D341Med (cell line): ENCODE results near the gene ALDH1L2.
"Not testable (repeated sequence)": the region's sequence is repeated elsewhere in the genome, so short reads cannot be mapped to it uniquely, and the experiment has no call there.

ENCODE experiments used
- DNase-seq: peaks from one replicate; pipeline ENCODE4 v3.0.0; 2012; ENCODE audit warnings: low spot score

ALDH1L2 gene

DNA sequence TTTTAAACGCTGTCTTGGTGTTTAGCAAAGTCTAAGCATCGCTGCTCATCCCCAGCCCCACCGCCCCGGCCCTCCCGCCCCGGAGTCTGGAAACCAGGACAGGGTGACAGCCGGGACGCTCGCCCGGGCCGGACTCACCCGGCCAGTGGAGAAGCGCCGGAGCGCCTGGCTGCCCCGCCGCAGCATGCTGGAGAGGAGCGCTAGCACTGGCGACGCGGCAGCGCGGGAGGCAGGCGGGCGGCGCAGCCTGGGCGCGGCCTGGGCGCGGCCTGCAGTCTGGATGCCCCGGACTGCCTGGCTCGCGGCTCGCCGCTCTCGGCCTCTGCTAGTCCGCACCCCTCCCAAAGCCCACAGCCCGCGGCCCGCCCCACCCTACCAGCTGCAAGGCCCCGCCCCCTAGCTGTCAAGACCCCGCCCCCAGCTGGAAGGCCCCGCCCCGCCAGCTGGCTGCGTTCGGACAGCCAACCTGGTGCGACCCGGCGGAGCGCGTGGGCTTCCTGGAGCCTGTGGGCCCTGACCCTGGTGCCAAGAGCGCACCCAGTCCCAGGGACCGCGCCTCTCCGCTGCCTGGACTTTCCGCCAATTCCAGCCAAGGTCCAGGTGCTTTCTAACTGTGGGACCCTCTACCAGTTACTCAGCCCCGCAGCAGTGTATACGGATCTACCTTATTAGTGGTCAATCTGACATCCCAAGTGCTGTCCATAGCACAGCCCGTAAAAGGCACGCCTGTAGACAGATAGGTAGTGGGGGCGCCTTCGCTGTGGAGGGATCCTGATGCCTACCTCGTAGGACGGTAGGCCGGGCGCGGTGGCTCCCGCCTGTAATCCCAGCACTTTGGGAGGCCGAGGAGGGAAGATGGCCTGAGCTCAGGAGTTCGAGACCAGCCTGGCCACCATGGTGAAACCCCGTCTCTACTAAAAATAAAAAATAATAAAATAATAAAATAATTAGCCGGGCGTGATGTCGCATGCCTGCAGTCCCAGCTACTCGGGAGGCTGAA, at the start of gene ALDH1L2:
Gene ALDH1L2 (minus strand): TSS at position 208 of the 1,000 bp plus-strand sequence. CDS start 22 bp downstream, at position 186.
- peak; percentile 45 for DNase-seq

GRCh38 chr12:105120551-105120950, 36.3 kb upstream of the ALDH1L2 start:
- DNase-seq: no peak

- no peak for DNase-seq
Observed at GRCh38 chr12:105116969-105117368, 32.7 kb upstream of the ALDH1L2 start.

DNA sequence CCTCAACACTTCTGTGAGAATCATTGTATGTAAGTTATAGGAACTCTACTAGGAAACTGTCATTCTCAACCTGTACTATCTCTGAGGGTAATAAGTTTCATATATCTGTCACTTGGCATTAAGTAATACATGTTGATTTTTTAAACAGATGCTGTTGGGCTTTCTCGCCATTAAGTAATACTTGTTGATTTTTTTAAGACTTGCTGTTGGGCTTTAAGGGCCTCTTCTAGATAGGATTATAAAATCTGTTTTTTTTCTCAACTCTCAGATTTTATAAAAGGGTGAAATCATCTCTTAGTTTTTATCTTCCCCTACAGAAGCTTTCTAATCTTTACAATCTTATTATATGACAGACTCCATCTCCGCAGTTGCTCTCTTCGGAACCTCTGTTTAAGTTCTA, 28.8 kb upstream of the ALDH1L2 start:
- DNase-seq: no peak

GRCh38 chr12:105110851-105111250, 26.6 kb upstream of the ALDH1L2 start:
- no peak for DNase-seq

GRCh38 chr12:105109465-105110212, 25.4 kb upstream of the ALDH1L2 start:
- no peak for DNase-seq

DNA sequence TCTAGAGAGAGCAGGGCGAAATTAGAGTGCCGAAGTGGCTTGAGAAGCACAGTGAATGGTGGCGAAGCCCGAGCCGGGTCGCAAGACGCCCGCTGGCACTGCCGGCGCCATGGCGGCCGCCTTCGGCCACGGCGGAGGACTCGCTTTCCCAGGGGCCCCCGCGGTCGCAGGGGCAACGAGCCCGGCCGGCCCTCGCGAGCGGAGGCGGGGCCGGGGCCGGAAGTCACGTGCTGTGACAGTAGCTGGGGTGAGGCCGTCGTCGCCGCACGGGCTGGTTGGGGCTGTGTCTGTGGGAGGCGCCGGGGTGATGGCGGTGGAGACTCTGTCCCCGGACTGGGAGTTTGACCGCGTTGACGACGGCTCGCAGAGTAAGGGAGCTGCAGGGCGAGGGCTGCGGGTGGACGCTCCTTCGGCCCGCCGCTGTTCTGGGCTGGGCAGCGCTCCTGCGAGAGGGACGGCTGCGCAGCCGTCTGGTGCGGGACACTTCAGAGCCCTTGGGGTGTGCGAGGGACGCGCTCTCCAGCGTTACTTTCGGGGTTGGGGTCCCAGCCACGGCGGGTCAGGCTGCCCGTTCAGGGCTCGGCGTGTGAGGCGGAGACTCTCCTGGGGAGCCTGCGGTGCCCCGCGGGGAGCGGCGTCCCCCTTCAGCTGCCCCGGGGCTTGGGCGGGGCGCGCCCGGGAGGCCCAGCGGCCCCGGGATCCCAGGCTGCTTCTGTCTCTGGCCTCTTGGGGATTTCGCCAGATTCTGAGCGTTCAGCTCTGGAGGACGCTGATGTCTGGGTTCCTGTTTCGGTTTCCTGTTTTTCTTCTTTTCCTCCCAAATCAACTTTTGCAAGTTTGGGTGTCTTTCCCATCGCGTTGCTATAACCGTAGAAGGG, 23.5 kb upstream of the ALDH1L2 start, which contains the start of gene WASHC4:
Gene WASHC4 (plus strand): TSS at position 238 of the 878 bp plus-strand sequence. CDS start 70 bp downstream, at position 308.
- peak; percentile 98 for DNase-seq

- DNase-seq: no peak
Observed at GRCh38 chr12:105107171-105107493, 22.9 kb upstream of the ALDH1L2 start.

DNA sequence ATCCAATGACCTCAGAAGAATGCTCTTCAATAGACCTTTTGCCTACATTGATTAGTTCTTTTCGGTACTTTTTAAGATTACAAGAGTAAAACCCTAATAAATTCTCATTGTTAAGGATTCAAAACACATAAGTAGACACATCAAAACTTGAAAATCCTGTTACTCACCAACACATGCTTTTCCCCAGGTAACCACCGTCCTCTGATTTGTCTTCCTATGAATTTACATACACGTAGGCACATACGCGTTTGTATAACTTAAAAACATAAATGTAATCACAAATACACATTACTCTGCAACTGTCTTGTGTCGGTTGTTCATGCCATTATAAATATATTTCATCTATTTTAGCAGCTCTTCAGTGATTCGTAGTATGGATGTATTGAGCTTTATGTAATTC, 22.4 kb upstream of the ALDH1L2 start:
- no peak for DNase-seq

- DNase-seq: no peak
Observed at GRCh38 chr12:105104762-105105161, 20.5 kb upstream of the ALDH1L2 start.

- DNase-seq: no peak
Observed at GRCh38 chr12:105102673-105103072, 18.4 kb upstream of the ALDH1L2 start.

GRCh38 chr12:105100998-105101397, 16.7 kb upstream of the ALDH1L2 start:
- no peak for DNase-seq

- DNase-seq: no peak
Observed at GRCh38 chr12:105100207-105100985, 16.1 kb upstream of the ALDH1L2 start.

DNA sequence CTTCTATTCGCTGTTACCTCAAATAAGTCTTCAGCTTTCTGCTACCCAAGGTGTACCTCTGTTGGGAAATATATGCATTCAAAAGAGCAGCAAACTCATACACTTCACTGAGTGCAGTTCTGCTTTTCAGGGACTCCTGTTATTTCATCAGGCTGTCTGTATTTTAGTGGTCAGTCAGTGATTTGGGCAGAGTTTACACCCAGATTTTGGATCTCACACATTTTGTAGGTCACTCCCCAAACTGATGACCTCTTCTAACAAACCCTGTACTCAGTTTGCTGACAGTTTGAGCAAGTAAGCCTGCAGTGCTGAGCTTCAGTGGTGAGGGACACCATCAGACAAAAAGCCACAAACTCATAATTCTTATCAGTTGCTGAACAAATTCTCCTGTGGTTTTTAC, 15.1 kb upstream of the ALDH1L2 start:
- no peak for DNase-seq

GRCh38 chr12:105095338-105095737, 11.1 kb upstream of the ALDH1L2 start:
- DNase-seq: not testable (repeated sequence)

DNA sequence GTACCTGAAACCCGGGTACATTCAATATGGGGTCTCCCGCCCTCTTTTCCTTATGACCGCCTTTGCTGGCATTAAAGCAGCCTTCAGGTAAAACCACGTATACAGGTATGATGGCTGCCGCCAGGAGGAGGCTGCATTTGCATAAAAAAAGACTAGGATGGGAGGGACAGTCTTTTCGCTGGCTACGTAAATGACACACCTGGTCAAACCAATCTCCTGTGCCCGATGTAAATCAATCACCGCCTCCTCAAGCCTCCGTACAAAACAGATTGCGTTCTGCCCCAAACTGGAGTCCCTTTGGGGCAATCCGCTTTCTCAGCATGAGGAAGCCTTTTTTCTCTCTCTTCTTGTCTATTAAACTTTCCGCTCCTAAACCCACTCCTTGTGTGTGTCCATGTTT, 8.1 kb upstream of the ALDH1L2 start:
- no peak for DNase-seq

DNA sequence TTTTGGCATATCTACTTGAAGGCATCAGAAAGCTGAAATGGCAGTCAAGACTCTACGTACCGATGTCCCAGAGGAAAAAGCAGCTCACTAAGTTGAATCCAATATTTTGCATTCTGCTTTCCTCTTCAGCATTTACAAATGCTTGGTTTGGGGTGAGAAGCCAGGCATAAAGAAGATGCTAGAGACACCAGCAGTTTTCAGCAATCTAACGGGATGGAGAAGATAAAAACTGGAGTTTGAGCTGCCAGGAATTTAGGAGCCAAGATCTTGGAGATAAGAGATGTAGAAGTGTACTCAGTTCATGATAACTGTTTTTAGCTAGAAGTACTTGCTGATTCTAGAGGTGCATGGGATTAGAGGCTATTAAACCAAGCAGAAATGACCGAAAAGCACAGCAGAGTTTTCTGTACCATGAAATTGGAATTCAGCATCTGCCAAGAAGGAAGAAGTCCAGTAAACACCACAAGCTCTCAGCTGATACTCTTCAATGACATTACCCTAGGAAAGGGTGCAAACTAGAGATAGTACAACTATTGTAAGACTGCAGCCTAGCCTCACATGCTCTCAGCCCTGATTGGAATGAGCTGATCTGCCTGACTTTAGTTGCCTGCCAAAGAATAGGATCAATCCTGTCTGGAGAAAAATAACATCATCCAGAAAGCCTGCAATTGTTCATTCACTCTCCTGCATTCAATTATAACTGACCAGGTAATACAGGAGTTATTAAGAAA, 7.4 kb upstream of the ALDH1L2 start:
- DNase-seq: no peak

DNA sequence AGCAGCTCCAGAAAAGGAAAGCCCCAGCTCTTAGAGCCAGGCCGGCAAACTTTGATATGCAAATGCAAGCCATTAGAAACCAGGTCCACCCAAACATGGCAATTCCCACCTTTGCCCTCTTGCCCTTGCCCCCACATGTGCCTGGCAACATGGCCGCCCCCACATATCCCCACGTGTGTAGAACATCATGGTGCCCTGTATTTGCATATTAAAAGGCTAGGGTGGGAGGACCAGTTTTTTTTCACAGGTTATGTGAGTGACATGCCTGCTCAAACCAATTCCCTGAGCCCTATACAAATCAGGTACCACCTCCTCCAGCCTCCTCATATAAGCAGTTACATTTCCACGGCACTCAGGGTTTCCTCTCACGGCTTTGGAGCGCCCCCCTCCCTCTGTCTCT, 6.1 kb upstream of the ALDH1L2 start:
- DNase-seq: no peak

GRCh38 chr12:105089817-105090216, 5.6 kb upstream of the ALDH1L2 start:
- DNase-seq: no peak

DNA sequence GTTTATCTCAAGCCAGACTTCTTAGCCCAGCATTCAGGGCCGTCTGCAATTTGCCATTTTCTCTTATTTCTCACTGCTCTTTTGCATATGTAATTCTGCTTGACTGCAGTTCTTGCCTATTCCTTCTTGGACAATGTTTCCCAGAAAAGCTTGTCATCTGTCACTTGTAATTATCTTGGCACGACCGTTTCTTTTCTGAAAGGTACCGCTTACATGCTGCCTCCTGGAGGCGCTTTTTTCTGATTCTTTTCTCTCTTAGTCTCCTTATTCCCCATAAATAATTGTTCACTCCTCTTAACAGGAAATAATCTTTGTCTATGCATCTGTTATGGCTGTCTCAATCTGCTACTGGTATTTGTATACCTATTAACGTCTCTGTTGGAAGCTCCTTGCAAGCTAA, 1.2 kb upstream of the ALDH1L2 start:
- no peak for DNase-seq
